Choroid plexus epithelial cell (primary cell): ENCODE results near the gene PDZD2.

Experiments
- DNase-seq: peaks from one replicate; pipeline ENCODE4 v3.0.0-alpha.2; 2010; ENCODE audit warnings: low read depth
- H3K4me3 ChIP-seq: 2 replicates; pipeline ENCODE4 v1.5.1; 2011; ENCODE audit warnings: low read depth, mild to moderate bottlenecking, control low read depth, low read length, moderate library complexity
- TF ChIP-seq, protein P1 (sequence below): conservative IDR thresholded peaks from 2 replicates; pipeline ENCODE4 v1.5.1; 2011; ENCODE audit warnings: low read depth, mild to moderate bottlenecking, control low read depth, inconsistent platforms, low read length, moderate library complexity

Gene PDZD2

DNA sequence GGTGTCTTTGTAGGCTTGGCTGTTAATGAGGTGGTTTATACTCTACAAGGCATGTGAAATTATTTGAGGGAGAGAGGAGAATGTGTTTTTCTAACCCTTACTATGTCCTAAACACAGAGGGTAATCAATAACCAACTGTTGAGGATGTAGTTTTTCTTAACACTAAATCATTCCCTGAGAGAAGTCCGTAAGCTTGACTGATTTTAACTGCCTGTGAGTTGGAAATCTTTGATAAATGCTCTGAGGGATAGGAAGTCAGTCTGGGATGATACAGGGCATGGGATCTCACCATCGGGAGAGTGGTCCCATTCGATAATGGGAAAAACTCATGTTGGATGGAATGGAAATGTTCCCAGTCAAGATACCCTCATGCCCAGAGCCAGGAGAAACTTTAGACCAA lies 249.6 kb downstream of the PDZD2 start:
- no peak overlapping the region for H3K4me3 ChIP-seq
- TF ChIP-seq, protein P1, sequence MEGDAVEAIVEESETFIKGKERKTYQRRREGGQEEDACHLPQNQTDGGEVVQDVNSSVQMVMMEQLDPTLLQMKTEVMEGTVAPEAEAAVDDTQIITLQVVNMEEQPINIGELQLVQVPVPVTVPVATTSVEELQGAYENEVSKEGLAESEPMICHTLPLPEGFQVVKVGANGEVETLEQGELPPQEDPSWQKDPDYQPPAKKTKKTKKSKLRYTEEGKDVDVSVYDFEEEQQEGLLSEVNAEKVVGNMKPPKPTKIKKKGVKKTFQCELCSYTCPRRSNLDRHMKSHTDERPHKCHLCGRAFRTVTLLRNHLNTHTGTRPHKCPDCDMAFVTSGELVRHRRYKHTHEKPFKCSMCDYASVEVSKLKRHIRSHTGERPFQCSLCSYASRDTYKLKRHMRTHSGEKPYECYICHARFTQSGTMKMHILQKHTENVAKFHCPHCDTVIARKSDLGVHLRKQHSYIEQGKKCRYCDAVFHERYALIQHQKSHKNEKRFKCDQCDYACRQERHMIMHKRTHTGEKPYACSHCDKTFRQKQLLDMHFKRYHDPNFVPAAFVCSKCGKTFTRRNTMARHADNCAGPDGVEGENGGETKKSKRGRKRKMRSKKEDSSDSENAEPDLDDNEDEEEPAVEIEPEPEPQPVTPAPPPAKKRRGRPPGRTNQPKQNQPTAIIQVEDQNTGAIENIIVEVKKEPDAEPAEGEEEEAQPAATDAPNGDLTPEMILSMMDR, result no peak
- DNase-seq, result no peak

DNA sequence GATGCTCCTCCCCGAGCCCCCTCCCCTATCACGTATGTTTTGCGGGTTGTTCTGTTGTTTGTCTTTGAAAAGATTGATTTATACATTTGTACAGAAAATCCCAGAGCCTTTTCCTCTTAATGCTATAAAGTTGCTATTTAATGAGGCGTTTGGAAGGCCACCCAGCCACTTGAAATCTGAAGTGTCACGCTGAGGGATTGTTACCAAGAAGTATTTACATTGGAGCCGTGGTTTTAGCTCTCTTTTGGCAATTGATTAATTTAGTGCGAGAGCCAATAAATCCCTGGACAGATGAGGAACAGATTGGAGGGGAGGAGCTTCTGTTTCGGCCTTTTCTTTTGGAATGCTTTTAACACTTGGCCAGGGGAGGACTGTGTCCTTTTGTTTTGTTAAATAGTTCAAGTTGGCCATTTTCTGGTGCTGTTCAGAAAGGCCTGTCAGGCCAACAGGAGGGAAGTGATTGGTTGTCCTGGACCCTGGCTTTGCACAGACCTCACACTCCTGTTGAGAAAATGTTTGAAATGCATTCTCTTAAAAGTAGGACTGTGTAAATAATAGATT lies 250.2 kb downstream of the PDZD2 start:
- DNase-seq, result no peak
- H3K4me3 ChIP-seq, result no peak overlapping the region
- TF ChIP-seq, protein P1, result no peak

DNA sequence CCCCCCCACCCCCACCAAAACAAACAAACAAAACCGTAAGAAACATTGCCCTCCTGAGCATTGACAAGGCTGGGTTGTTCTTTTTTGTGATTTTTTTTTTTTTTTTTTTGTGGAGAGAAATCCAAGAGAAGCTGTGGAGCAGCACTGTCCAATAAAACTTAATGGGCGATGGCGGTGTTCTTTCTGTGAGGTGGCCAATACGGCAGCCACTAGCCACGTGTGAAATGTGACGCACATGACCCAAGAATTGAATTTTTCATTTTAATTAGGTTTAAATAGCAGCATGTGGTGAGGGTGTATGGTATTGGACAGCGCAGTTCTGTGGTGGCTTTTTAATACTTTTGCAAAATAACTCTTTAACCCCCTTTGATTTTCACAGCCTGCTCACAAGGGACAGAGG lies 251.1 kb downstream of the PDZD2 start:
- DNase-seq, result no peak
- TF ChIP-seq, protein P1, result no peak

DNA sequence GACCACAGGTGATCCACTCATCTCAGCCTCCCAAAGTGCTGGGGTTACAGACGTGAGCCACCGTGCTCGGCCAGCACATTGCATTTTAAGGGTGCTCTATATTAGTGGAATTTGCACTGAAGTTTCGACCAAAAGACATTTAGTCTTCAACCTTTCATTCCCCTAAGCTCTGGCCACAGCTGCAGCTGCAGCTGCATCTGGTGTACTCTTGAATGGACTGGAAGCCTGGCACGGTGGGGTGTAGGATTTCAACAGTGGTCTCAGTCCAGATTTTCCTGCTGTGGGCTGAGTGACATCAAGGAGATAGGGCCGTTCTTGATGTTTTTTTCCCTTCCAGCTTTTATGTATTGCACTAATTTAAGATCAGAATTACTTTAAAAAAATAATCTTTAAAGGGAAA lies 255.2 kb downstream of the PDZD2 start:
- no peak overlapping the region for H3K4me3 ChIP-seq
- peak; percentile 43 for DNase-seq
- TF ChIP-seq, protein P1, result no peak

More for the DNA sequence above, 251.1 kb downstream of the PDZD2 start:
- H3K4me3 ChIP-seq, result no peak overlapping the region

DNA sequence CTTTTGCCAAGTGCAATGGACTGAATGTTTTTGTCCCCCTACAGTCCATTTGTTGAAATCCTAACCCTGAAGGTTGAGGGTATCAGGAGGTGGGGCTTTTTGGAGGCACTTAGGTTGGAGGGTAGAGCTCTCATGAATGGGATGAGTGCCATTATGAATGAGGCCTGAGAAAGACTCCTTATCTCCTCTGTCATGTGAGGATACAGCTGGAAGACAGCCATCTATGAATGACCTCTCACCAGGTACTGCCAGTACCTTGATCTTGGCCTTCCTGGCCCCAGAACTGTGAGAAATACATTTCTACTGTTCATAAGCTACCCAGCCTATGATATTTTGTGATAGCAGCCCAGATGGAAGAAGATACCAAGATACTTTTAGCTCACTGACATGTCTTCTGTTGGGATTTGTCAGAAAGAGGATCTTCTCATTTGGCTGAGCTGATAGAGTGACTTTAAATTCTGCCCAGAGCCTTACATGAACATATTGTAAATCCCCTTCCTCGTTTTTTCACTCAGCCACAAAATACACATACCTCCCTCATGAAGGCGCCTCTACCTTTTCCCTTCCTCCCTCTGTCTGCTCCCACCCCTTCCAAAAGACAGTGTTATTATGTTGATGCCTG lies 256.4 kb downstream of the PDZD2 start:
- H3K4me3 ChIP-seq, result no peak overlapping the region
- TF ChIP-seq, protein P1, result no peak
- DNase-seq, result no peak

DNA sequence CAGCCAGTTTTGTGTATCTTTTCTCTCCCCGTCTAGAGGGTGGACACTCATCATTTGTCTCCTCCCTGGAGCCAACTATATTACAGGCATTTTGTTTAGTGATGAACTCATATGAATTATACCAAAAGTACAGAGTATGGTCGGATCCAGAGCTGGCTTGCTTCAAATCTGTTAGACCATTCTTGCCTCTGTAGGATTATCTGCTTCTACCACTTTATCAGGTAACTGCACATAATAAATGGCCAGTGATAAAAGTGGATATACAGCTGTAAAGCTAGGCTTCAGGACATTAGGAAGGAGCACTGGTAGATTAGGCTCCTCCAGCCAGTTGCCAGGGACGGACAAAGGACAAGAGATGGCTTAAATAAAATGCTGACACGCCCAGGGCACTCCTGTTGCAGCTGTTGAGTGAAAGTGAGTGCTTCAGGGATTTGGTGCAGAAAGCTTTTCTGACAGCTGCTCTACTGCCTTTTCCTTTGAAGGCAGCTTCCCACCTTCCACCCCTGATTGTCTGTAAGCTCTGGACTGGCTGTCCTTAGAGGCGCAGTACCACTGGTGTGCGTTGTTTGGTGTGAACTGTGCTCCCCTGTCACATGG lies 259.2 kb downstream of the PDZD2 start:
- DNase-seq, result no peak
- H3K4me3 ChIP-seq, result no peak overlapping the region
- TF ChIP-seq, protein P1, result no peak
